Measurements from ENCODE around the gene TMCO5A. TPM values are rescaled to one million over a fixed set of nuclear protein-coding genes. Genes with fewer than 3 reads are reported as not detected.

The TMCO5A gene
- total RNA-seq (not detected in 2 replicates), polyA plus RNA-seq (not detected in 2 replicates), polyA minus RNA-seq (not detected in 2 replicates)
- total RNA-seq (2013) = not detected

DNA sequence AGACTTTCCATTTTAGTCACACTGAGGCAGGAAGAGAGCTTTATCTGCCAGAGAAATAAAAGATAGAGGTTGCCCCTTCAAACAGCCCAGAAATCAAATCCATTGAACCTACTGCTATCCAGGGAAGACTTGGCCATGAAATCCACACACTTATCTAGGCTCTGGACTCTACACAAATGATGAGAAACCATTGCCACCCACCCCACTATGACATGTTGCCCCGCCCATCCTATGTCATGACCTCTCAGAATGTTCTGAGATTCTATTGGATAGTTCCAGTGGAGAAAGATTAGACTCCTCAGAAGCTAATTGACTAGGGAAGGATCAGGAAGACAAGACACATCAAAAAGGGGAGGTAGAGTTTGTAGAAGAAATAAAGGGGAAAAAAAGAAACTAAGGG lies at the start of gene TMCO5A:
TMCO5A (plus strand) TSS at position 301 of the 400 bp plus-strand sequence. CDS start 1,684 bp downstream, outside the sequence.
- H3K4me3 Mint-ChIP-seq = no peak within 1 kb of the TSS
- Histone ChIP-seq H3K4me2 (replicated peaks; ENCODE audit: low read depth, low read length, poor library complexity, severe bottlenecking) (no peak within 1 kb of the TSS), H3K4me1 (ENCODE audit: control insufficient read depth in 2 of 2, insufficient read depth in 2 of 2, low read length in 2 of 2) (no peaks in the 10 kb centered on the region), H4K20me1 (ENCODE audit: control insufficient read depth, insufficient read depth, low read length, poor library complexity, severe bottlenecking) (no peaks in the 10 kb centered on the region), H3K27ac (ENCODE audit: low read length in 2 of 2) (no peak within 1 kb of the TSS), H2AFZ (ENCODE audit: insufficient read depth, low read depth, low read length, poor library complexity, severe bottlenecking) (no peak within 1 kb of the TSS), H3K27me3 (replicated peaks in 1 of 4; ENCODE audit: control extremely low read depth in 1 of 4, control insufficient read depth in 3 of 4, insufficient read depth in 4 of 4, low read length in 3 of 4) (no peaks in the 10 kb centered on the region), H3K79me2 (ENCODE audit: control insufficient read depth, insufficient read depth, low read length) (no peaks in the 10 kb centered on the region), H3K9ac (ENCODE audit: low read length) (no peak within 1 kb of the TSS), H3K36me3 (replicated peaks in 1 of 2; ENCODE audit: control extremely low read depth in 1 of 2, control insufficient read depth in 1 of 2, extremely low read depth in 1 of 2, insufficient read depth in 2 of 2, low read length in 1 of 2) (no peaks in the 10 kb centered on the region), H3K9me3 (ENCODE audit: control extremely low read depth in 1 of 3, control insufficient read depth in 2 of 3, insufficient read depth in 1 of 3, low read length in 2 of 3) (no peaks in the 10 kb centered on the region), H3K4me3 (ENCODE audit: control extremely low read depth in 1 of 5, extremely low read depth in 1 of 5, insufficient read depth in 1 of 5, low read depth in 2 of 5, low read length in 4 of 5) (no peak within 1 kb of the TSS)
- WGBS (ENCODE audit: insufficient coverage) = no CpG with 5 or more reads among the region's 1 CpG
- no peaks in the 10 kb centered on the region for H3K9me3 Mint-ChIP-seq (ENCODE audit: insufficient read depth)
- no peak within 1 kb of the TSS for H3K27ac Mint-ChIP-seq
- no peaks in the 10 kb centered on the region for H3K4me1 Mint-ChIP-seq
- ATAC-seq (ENCODE audit: low read depth) (no peak), DNase-seq (no peak)
- POLR2A ChIA-PET = no interaction called here
- TF ChIP-seq, protein P1, sequence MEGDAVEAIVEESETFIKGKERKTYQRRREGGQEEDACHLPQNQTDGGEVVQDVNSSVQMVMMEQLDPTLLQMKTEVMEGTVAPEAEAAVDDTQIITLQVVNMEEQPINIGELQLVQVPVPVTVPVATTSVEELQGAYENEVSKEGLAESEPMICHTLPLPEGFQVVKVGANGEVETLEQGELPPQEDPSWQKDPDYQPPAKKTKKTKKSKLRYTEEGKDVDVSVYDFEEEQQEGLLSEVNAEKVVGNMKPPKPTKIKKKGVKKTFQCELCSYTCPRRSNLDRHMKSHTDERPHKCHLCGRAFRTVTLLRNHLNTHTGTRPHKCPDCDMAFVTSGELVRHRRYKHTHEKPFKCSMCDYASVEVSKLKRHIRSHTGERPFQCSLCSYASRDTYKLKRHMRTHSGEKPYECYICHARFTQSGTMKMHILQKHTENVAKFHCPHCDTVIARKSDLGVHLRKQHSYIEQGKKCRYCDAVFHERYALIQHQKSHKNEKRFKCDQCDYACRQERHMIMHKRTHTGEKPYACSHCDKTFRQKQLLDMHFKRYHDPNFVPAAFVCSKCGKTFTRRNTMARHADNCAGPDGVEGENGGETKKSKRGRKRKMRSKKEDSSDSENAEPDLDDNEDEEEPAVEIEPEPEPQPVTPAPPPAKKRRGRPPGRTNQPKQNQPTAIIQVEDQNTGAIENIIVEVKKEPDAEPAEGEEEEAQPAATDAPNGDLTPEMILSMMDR (IDR thresholded peaks at IDR 0.05) = no peak
- no peak for TF ChIP-seq EZH2 (IDR thresholded peaks at IDR 0.05; ENCODE audit: borderline replicate concordance, insufficient read depth, low read depth, low read length, poor library complexity, severe bottlenecking)
- CTCF ChIA-PET = interaction anchor here (0.5 kb wide), 1 partner anchor 159 kb away, joined by 3 read pairs; no protein-coding TSS in a partner anchor
- intact Hi-C loops (cut with micrococcal nuclease) = no loop called here
- peaks cover 7% of the 10 kb centered on the region for H3K27me3 Mint-ChIP-seq

DNA sequence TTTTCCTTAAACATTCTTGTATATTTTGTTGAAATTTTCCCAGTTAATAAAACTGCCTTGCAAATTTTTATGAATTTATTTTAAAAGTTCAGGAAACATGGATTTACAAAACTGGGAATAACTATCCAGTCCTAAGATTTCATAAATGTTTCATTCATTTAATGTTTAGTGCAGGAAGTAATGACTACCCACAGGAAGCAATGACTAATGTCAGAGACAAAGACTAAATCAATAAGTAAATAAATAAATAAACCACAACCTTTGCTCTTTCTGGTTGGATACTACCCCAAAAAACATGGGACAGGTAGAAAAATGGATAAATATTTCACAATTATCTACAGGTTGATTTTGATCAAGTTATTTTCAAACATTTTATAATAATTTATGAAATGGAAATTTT lies 48.8 kb upstream of the TMCO5A start:
- CTCF ChIA-PET = no interaction called here
- Histone ChIP-seq H3K79me2 (ENCODE audit: control insufficient read depth, insufficient read depth, low read length) (no peaks in the 10 kb centered on the region), H4K20me1 (ENCODE audit: control insufficient read depth, insufficient read depth, low read length, poor library complexity, severe bottlenecking) (no peaks in the 10 kb centered on the region), H3K27me3 (replicated peaks in 1 of 4; ENCODE audit: control extremely low read depth in 1 of 4, control insufficient read depth in 3 of 4, insufficient read depth in 4 of 4, low read length in 3 of 4) (no peaks in the 10 kb centered on the region), H3K27ac (ENCODE audit: low read length in 2 of 2) (no peak overlapping the region), H2AFZ (ENCODE audit: insufficient read depth, low read depth, low read length, poor library complexity, severe bottlenecking) (no peak overlapping the region), H3K9me3 (ENCODE audit: control extremely low read depth in 1 of 3, control insufficient read depth in 2 of 3, insufficient read depth in 1 of 3, low read length in 2 of 3) (no peaks in the 10 kb centered on the region), H3K9ac (ENCODE audit: low read length) (no peak overlapping the region), H3K4me1 (ENCODE audit: control insufficient read depth in 2 of 2, insufficient read depth in 2 of 2, low read length in 2 of 2) (no peaks in the 10 kb centered on the region), H3K4me2 (replicated peaks; ENCODE audit: low read depth, low read length, poor library complexity, severe bottlenecking) (no peak overlapping the region), H3K4me3 (ENCODE audit: control extremely low read depth in 1 of 5, extremely low read depth in 1 of 5, insufficient read depth in 1 of 5, low read depth in 2 of 5, low read length in 4 of 5) (no peak overlapping the region), H3K36me3 (replicated peaks in 1 of 2; ENCODE audit: control extremely low read depth in 1 of 2, control insufficient read depth in 1 of 2, extremely low read depth in 1 of 2, insufficient read depth in 2 of 2, low read length in 1 of 2) (no peaks in the 10 kb centered on the region)
- Mint-ChIP-seq H3K27me3 (peaks cover 21% of the 10 kb centered on the region), H3K9me3 (ENCODE audit: insufficient read depth) (no peaks in the 10 kb centered on the region), H3K27ac (no peak overlapping the region), H3K4me3 (no peak overlapping the region), H3K4me1 (no peaks in the 10 kb centered on the region)
- TF ChIP-seq, protein P1 (IDR thresholded peaks at IDR 0.05) = no peak
- TF ChIP-seq EZH2 (IDR thresholded peaks at IDR 0.05; ENCODE audit: borderline replicate concordance, insufficient read depth, low read depth, low read length, poor library complexity, severe bottlenecking) = no peak
- ATAC-seq (ENCODE audit: low read depth) (no peak), DNase-seq (no peak)
- intact Hi-C loops (cut with micrococcal nuclease) = no loop called here
- POLR2A ChIA-PET = no interaction called here

Measured in B cell (primary cell).